Stimulated activated CD4-positive, alpha-beta T cell treated with anti-CD3 and anti-CD28 coated beads, Interleukin-1b, Interleukin-23, amount 100 ng/mL, for 1 hour (primary cell): ENCODE data around the gene SALL4.
"Not testable (repeated sequence)": the region's sequence is repeated elsewhere in the genome, so short reads cannot be mapped to it uniquely, and the experiment has no call there.

Source experiments
- DNase-seq, 2 donors: peaks; one replicate each; pipeline ENCODE4 v3.0.0-alpha.2; 2020; ENCODE audit warnings: low read depth in 2 of 2

Gene SALL4

GRCh38 chr20:51765381-51765780 lies 36.9 kb downstream of the SALL4 start:
- DNase-seq: not testable (repeated sequence)

DNA sequence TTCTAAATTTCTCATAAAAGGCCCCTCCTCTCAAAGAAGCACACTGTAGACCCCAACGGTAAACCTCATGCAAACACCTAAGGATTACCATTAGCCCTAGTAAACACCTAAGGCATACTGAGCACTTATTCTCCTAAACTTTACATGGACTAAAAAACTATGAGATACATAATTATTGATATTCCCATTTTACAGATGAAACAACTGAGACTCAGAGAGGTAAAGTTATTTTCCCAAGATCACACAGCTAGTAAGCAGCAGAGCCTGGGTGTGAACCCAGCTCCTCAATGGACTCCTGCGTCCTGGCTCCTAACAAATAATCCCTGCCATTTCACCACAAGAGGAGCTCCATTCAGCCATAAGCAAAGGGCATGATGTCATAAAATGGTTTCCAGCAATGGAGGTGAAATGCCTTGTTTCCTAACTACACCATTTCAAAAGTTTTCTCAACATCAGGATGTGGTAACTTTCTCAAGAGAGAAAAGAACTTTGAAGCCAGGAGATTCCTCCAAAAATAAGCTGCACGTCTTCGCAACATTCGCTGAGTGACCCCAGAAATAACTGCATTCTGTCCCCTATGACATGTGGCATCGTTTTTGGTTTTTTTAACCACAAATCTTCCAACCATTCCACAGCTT lies 38.2 kb downstream of the SALL4 start:
- no peak for DNase-seq

- no peak for DNase-seq
Measured at GRCh38 chr20:51760905-51761546, 41.3 kb downstream of the SALL4 start.

- no peak for DNase-seq
Measured at GRCh38 chr20:51759769-51760510, 42.4 kb downstream of the SALL4 start.

DNA sequence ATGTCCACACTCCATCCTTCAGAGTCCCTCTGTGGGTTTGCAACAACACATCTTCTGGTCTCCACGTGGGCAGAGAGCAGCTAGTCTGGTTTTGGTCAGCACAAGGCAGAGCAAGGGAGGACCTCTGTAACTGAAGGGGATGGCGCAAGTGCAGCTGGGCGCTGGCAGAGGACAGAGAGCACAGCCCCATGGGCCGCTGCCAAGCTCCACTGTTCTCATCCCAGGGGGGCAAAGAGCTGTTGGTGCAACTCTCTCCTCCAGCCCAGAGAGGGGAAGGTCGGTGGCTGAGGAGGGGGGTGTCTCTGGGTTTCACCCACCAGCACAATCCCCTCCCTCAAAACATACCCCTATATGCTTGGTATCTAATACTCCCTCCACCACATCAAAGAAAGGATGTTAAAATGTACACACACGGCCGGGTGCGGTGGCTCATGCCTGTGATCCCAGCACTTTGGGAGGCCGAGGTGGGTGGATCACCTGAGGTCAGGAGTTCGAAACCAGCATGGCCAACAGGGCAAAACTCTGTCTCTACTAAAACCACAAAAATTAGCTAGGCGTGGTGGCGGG lies 43.3 kb downstream of the SALL4 start:
- no peak for DNase-seq

GRCh38 chr20:51757226-51757625 lies 45.1 kb downstream of the SALL4 start:
- DNase-seq: no peak

- no peak for DNase-seq
Measured at GRCh38 chr20:51756653-51757052, 45.7 kb downstream of the SALL4 start.

DNA sequence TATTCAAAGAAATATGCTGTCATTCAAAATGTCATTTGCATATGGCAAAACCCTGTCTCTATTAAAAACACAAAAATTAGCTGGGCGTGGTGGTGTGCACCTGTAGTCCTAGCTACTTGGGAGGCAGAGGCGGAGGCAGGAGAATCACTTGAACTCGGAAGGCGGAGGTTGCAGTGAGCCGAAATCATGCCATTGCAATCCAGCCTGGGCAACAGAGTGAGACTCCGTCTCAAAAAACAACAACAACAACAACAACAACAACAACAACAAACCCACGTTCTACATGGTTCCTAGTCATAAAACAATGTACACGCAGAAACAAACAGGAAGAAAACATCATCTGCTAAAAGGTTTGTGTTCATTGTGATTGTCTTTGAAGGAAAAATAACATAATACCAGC lies 49.1 kb downstream of the SALL4 start:
- DNase-seq: not testable (repeated sequence)

DNA sequence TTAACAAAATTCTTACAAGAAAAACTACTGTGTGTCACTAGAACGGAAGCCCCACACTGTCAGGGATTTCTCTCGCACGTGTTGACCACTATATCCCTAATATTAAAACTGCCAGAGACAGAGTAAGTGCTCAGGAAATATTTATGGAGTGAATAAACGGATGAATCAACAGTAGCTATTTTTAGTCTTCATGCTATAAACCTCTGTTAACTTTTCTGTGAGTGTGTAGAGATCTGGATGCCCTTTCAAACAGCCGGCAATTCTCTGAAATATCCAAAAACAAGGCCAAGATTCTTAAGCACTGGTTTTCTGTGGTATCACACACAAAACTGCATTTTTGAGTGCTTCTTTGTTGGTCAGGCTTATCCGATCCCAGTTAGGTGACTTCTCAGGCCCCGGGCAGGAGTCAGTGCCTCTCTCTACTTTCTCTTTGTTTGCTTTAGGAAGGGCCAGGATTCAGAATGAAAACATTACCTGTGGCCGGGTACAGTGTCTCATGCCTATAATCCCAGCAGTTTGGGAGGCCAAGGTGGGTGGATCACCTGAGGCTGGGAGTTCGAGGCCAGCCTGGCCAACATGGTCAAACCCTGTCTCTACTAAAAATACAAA lies 49.9 kb downstream of the SALL4 start:
- no peak for DNase-seq

DNA sequence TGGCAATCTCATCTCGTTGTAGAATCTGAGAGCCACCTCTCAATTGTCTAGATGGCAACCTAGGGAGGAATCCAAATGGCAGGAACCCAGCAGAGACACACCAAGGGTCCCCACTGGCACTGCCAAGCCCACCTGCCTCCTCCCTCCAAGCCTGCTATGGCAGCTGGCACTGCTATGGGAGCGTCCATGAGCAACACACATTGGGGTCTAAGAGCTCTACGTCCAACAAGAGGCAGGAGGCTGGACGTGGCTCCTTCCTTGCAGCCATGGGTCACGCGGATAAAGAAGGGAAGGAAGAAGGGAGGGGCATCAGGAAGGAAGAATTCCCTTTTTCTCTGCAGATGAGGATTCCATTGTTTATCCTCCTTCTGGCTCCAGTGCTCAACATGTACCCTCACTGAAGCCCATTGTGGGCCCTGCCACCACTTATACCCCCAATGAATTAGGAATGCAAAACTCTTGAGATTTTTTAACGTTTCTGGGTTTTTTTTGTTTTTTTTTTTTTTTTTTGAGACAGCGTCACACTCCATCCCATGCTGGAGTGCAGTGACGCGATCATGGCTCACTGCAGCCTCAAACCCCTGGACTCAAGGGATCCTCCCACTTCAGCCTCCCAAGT lies 51.4 kb downstream of the SALL4 start:
- DNase-seq: no peak

GRCh38 chr20:51750037-51750769 lies 52.1 kb downstream of the SALL4 start:
- DNase-seq: no peak

- no peak for DNase-seq
Measured at GRCh38 chr20:51749674-51750036, 52.7 kb downstream of the SALL4 start.

- DNase-seq: no peak
Measured at GRCh38 chr20:51747182-51747911, 55.0 kb downstream of the SALL4 start.

- DNase-seq: no peak
Measured at GRCh38 chr20:51745804-51746203, 56.5 kb downstream of the SALL4 start.

- DNase-seq: no peak
Measured at GRCh38 chr20:51740838-51741237, 61.5 kb downstream of the SALL4 start.

- DNase-seq: not testable (repeated sequence)
Measured at GRCh38 chr20:51740308-51740707, 62.0 kb downstream of the SALL4 start.

DNA sequence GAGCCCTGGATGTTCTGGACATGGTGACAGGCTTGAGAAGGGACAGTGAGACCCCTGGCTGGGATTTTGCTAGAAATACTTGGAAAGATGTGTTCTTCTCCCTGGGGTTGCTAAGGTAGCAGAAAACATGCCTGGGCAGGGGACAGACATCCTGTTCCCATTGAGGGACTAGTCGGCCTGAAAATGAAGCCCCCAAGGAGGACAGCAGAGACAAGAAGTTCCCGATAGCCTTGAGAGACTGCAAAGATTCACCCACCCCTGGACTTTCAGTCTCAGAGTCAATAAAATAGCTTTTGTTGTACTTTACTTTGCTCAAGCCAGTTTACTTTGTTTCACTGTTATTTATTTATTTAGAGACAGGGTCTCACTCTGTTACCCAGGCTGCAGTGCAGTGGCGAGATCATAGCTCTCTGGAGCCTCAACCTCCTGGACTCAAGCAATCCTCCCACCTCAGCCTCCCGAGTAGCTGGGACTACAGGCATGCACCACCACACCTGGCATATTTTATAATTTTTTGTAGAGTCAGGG lies 62.5 kb downstream of the SALL4 start:
- no peak for DNase-seq

GRCh38 chr20:51738877-51739447 lies 63.4 kb downstream of the SALL4 start:
- DNase-seq: no peak

DNA sequence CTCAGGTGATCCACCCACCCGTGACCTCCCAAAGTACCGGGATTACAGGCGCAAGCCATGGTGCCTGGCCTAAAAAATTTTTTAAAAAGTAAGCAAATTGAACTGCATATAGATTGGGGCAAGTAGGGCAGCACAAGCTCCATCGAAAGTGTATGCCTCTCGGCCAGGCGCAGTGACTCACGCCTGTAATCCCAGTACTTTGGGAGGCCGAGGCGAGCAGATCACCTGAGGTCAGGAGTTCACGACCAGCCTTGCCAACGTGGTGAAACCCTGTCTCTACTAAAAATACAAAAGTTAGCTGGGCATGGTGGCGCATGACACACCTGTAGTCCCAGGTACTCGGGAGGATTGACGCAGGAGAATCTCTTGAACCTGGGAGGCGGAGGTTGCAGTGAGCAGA lies 64.1 kb downstream of the SALL4 start:
- not testable (repeated sequence) for DNase-seq

DNA sequence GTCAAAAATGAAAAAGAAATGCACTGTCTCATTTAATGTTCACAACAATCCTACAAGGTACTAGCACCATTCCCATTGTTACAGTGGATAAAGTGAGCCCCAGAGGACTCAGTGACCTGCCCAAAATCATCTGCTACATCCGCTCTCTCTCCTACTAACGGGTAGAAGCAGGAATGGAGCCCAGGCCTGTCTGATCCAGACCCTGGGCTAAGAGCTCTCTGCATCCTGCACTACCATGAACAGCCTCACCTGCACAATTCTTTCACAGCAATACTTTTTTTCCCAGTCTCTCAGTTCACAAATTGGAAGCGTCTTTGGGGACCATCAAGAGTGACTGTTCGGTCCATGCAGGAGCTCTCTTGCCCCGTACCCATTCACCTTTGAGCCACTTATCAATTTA lies 65.4 kb downstream of the SALL4 start:
- DNase-seq: no peak
